ENCODE results near the gene CNTNAP2.

GRCh38 chr7:148382596-148382995, 2266.0 kb downstream of the CNTNAP2 start:
- TF ChIP-seq CTCF (conservative IDR thresholded peaks at IDR 0.05; ENCODE audit: low read depth, low read length) (no peak), EZH2 (IDR thresholded peaks at IDR 0.05; ENCODE audit: borderline replicate concordance, low read depth, low read length, poor library complexity, severe bottlenecking) (no peak)
